Pancreas (tissue), 10 donors: ENCODE results near the gene PRDM16. TPM values are rescaled to one million over a fixed set of nuclear protein-coding genes. Genes with fewer than 3 reads are reported as not detected.

Source experiments
- ATAC-seq, 4 donors: fragments of 200-7000 bp; cut with Tn5 transposase; one replicate each; pipeline versions ENCODE4 v1.8.0 to v1.9.1; 2020; ENCODE audit warnings: mild to moderate bottlenecking in 4 of 4, moderate library complexity in 4 of 4
- DNase-seq, 6 donors: peaks; one replicate each; pipeline ENCODE4 v3.0.0-alpha.2; 2020
- FAIRE-seq: peaks from 2 replicates; lab custom pipeline; 2012; peaks lifted over from hg19 to GRCh38; lab: Jason Lieb, UNC
- H3K27ac ChIP-seq, 4 donors: fragments of 200-600 bp; sonication (generic); 1 replicate in 3 of 4; 2 replicates in 1 of 4; pipeline versions ENCODE4 v1.5.0 to v1.8.0; 2020
- H3K27me3 ChIP-seq, 4 donors: fragments of 200-600 bp; one replicate each; pipeline ENCODE4 v1.8.0; 2021
- H3K36me3 ChIP-seq, 3 donors: fragments of 200-600 bp; sonication (generic) in 1 of 3; one replicate each; pipeline versions ENCODE4 v1.5.0 to v1.8.0; 2020 to 2021
- H3K4me1 ChIP-seq, 3 donors: fragments of 200-600 bp; one replicate each; pipeline ENCODE4 v1.8.0; 2021
- H3K4me3 ChIP-seq, 4 donors: fragments of 200-600 bp; sonication (generic) in 2 of 4; one replicate each; pipeline versions ENCODE4 v1.5.0 to v1.8.0; 2020 to 2021
- H3K9me3 ChIP-seq, 4 donors: fragments of 200-600 bp; one replicate each; pipeline ENCODE4 v1.8.0; 2021
- CTCF ChIP-seq, 4 donors: fragments of 200-600 bp; sonication (generic) in 3 of 4; IDR thresholded peaks; one replicate each; pipeline versions ENCODE4 v1.5.0 to v1.8.0; 2021; ENCODE audit warnings: antibody characterized with exemption in 4 of 4
- WGBS, 2 donors: extraction: QIAGEN DNeasy Blood & Tissue Kit; methylation state at CpG; one replicate each; pipeline ENCODE4 v1.1.7; 2013; 5-methylcytosine and 5-hydroxymethylcytosine counted together
- intact Hi-C, 3 donors: fragments of 100-400 bp; cut with DNase I; formaldehyde crosslinking; loops; one replicate each; pipeline versions ENCODE4 v1.11.1 to v1.14.2; 2022
- polyA plus RNA-seq, 2 donors: library from polyadenylated mRNA; stranded (reverse); fragments of 200-250 nt; gene quantifications; one replicate each; pipeline ENCODE4 v1.2.3, GENCODE V29; 2013
- total RNA-seq, 6 donors: library from RNA; stranded (reverse); fragmentation: NEBNext Ultra II Directional in 4 of 6; extraction: Animal tissue kit (Norgen Biotek cat#: 25700) in 4 of 6; gene quantifications; one replicate each; pipeline versions ENCODE4 v1.2.1 to v1.2.4, GENCODE V29; 2021 to 2023
- donor health status: healthy with polysubstance abuse.
- donor health status: DM: no; HTN: no; CAD: no; lungs with moderate emphysema.
- donor health status: DM: no; HTN: no; CAD: no.
- donor health status: control.
- donor health status: control.
- donor health status: Bipolar disorder and iron deficiency.
- donor health status: DM: yes; HTN: yes; CAD: no.
- donor health status: DM: no; HTN: no; CAD: no.
- donor health status: DM: no; HTN: no; CAD: no.
- donor health status: DM: yes; HTN: yes; CAD: no.

PRDM16 gene
- total and polyA plus RNA-seq, 8 donors: 6.6 to 19.2 (median 14.9) TPM

GRCh38 chr1:3247521-3248121 is 178.6 kb downstream of the PRDM16 start:
- intact Hi-C loops: no loop called here
- no peaks in the 10 kb centered on the region for H3K36me3 ChIP-seq
- FAIRE-seq (no peak), ATAC-seq (no peak), DNase-seq (peak in 1 of 6 donors; percentile 40)
- peak overlapping the region in 1 of 4 donors; percentile 68 for H3K27ac ChIP-seq
- WGBS, 2 donors: 74 to 81% methylated on average over 53 to 55 of the region's 55 CpGs
- H3K4me1 ChIP-seq: peaks cover 12 to 18% (median 14%) of the 10 kb centered on the region in 3 donors
- H3K4me3 ChIP-seq: no peak overlapping the region
- no peak for TF ChIP-seq CTCF (IDR thresholded peaks at IDR 0.05)
- H3K9me3 ChIP-seq: no peaks in the 10 kb centered on the region
- no peaks in the 10 kb centered on the region for H3K27me3 ChIP-seq

GRCh38 chr1:3248155-3249141 is 179.4 kb downstream of the PRDM16 start:
- H3K9me3 ChIP-seq: no peaks in the 10 kb centered on the region
- DNase-seq: peak in 1 of 6 donors; percentile 38
- no peaks in the 10 kb centered on the region for H3K27me3 ChIP-seq
- intact Hi-C loops: no loop called here
- FAIRE-seq: no peak
- ATAC-seq: no peak
- 59 to 67% methylated on average over 34 of the region's 34 CpGs for WGBS, 2 donors
- no peaks in the 10 kb centered on the region for H3K36me3 ChIP-seq
- peaks cover 12 to 18% (median 14%) of the 10 kb centered on the region in 3 donors for H3K4me1 ChIP-seq
- no peak for TF ChIP-seq CTCF (IDR thresholded peaks at IDR 0.05)
- H3K27ac ChIP-seq: peak overlapping the region in 3 of 4 donors; percentile 16 to 68 (median 54)
- H3K4me3 ChIP-seq: no peak overlapping the region

- FAIRE-seq (no peak), DNase-seq (peak in 2 of 6 donors; percentile 12), ATAC-seq (no peak)
- Histone ChIP-seq H3K27ac (peak overlapping the region; percentile 22 to 68 (median 46)), H3K9me3 (no peaks in the 10 kb centered on the region), H3K4me1 (peaks cover 12 to 18% (median 14%) of the 10 kb centered on the region in 3 donors), H3K4me3 (no peak overlapping the region), H3K36me3 (no peaks in the 10 kb centered on the region), H3K27me3 (no peaks in the 10 kb centered on the region)
- intact Hi-C loops: no loop called here
- TF ChIP-seq CTCF (IDR thresholded peaks at IDR 0.05): no peak
- 80 to 82% methylated on average over 9 of the region's 9 CpGs for WGBS, 2 donors
Observed at GRCh38 chr1:3249231-3249630, 180.2 kb downstream of the PRDM16 start.

- WGBS, 2 donors: 14 to 31% methylated on average over 31 of the region's 31 CpGs
- no peaks in the 10 kb centered on the region for H3K36me3 ChIP-seq
- peaks cover 12 to 18% (median 14%) of the 10 kb centered on the region in 3 donors for H3K4me1 ChIP-seq
- FAIRE-seq (no peak), DNase-seq (peak in 5 of 6 donors; percentile 47 to 84 (median 65)), ATAC-seq (peak; percentile 67 to 84 (median 76))
- intact Hi-C loops: no loop called here
- H3K27me3 ChIP-seq: no peaks in the 10 kb centered on the region
- no peak overlapping the region for H3K4me3 ChIP-seq
- no peak for TF ChIP-seq CTCF (IDR thresholded peaks at IDR 0.05)
- H3K27ac ChIP-seq: peak overlapping the region; percentile 22 to 68 (median 46)
- H3K9me3 ChIP-seq: no peaks in the 10 kb centered on the region
Observed at GRCh38 chr1:3249631-3250501, 180.9 kb downstream of the PRDM16 start.
